GM12878 (cell line): ENCODE results near the gene TRAPPC3L. TPM values are rescaled to one million over a fixed set of nuclear protein-coding genes. Genes with fewer than 3 reads are reported as not detected.

ENCODE experiments used
- BCLAF1 ChIP-seq: fragments of 450-650 bp; IDR thresholded peaks from 2 replicates; pipeline ENCODE4 v1.6.1; 2017; ENCODE audit warnings: antibody characterized with exemption, mild to moderate bottlenecking, moderate library complexity
- CHD4 ChIP-seq: fragments of 200-600 bp; sonication (generic); IDR thresholded peaks from 2 replicates; pipeline ENCODE4 v1.6.1; 2016; ENCODE audit warnings: mild to moderate bottlenecking
- ETV6 ChIP-seq, 2 experiments: fragments of 450-650 bp in 1 of 2; IDR thresholded peaks in 1 of 2; conservative IDR thresholded peaks in 1 of 2; 2 replicates each; pipeline ENCODE4 v1.6.1; 2014; ENCODE audit warnings: antibody characterized with exemption in 1 of 2, borderline replicate concordance in 1 of 2, low read depth in 1 of 2, mild to moderate bottlenecking in 1 of 2, moderate library complexity in 1 of 2
- HDAC2 ChIP-seq: fragments of 200-600 bp; sonication (generic); IDR thresholded peaks from 2 replicates; pipeline ENCODE4 v1.6.1; 2017
- HDAC6 ChIP-seq: fragments of 200-600 bp; sonication (generic); IDR thresholded peaks from one replicate; pipeline ENCODE4 v1.8.0; 2017; ENCODE audit warnings: antibody characterized with exemption; ENCODE audit not compliant: unreplicated experiment
- KAT2A ChIP-seq: conservative IDR thresholded peaks from 2 replicates; pipeline ENCODE4 v1.6.1; 2011; ENCODE audit warnings: low read depth, low read length; ENCODE audit not compliant: control insufficient read depth
- KDM1A ChIP-seq: fragments of 200-600 bp; sonication (generic); IDR thresholded peaks from 2 replicates; pipeline ENCODE4 v1.6.1; 2016; ENCODE audit warnings: borderline replicate concordance
- NFYB ChIP-seq: IDR thresholded peaks from 2 replicates; pipeline ENCODE4 v1.6.1; 2011; ENCODE audit warnings: low read depth, mild to moderate bottlenecking, low read length, improper control_type of control experiment, moderate library complexity; ENCODE audit not compliant: insufficient read depth
- NKRF ChIP-seq: fragments of 450-650 bp; conservative IDR thresholded peaks from 2 replicates; pipeline ENCODE4 v1.6.1; 2017; ENCODE audit warnings: mild to moderate bottlenecking, moderate library complexity
- NR2C1 ChIP-seq: fragments of 450-650 bp; IDR thresholded peaks from 2 replicates; pipeline ENCODE4 v1.6.1; 2017; ENCODE audit warnings: antibody characterized with exemption, mild to moderate bottlenecking, moderate library complexity
- REST ChIP-seq: IDR thresholded peaks from 2 replicates; pipeline ENCODE4 v1.6.1; 2012; ENCODE audit warnings: mild to moderate bottlenecking, low read depth, low read length
- SKIL ChIP-seq: fragments of 450-650 bp; IDR thresholded peaks from 2 replicates; pipeline ENCODE4 v1.6.1; 2017; ENCODE audit warnings: mild to moderate bottlenecking, low read depth, inconsistent platforms; ENCODE audit not compliant: poor library complexity, severe bottlenecking
- SMAD5 ChIP-seq: IDR thresholded peaks from 2 replicates; pipeline ENCODE4 v1.6.1; 2016; ENCODE audit warnings: antibody characterized with exemption, low read depth
- SP1 ChIP-seq: IDR thresholded peaks from one replicate; pipeline ENCODE4 v1.6.1; 2011; ENCODE audit warnings: low read depth, low read length
- STAT1 ChIP-seq: fragments of 450-650 bp; conservative IDR thresholded peaks from 2 replicates; pipeline ENCODE4 v1.6.1; 2014; ENCODE audit warnings: antibody characterized with exemption, mild to moderate bottlenecking
- TBL1XR1 ChIP-seq: IDR thresholded peaks from 2 replicates; pipeline ENCODE4 v1.6.1; 2012; ENCODE audit warnings: low read depth, low read length, improper control_type of control experiment
- ZBTB33 ChIP-seq: fragments of 450-650 bp; IDR thresholded peaks from 2 replicates; pipeline ENCODE4 v1.6.1; 2017; ENCODE audit warnings: mild to moderate bottlenecking
- polyA plus RNA-seq, 11 experiments: library from polyadenylated mRNA; depleted of rRNA in 4 of 11; unstranded in 6 of 11; stranded (reverse) in 5 of 11; fragments of >200 nt; fragmentation: Nextera tagmentation in 4 of 11; fragmentation: Illumina TruSeq in 1 of 11; extraction: Ambion mirVana in 4 of 11; extraction: Trizol in 1 of 11; gene quantifications; 1 replicate in 1 of 11; 2 replicates in 10 of 11; pipeline versions ENCODE4 v1.2.1 to v1.2.3, GENCODE V29; 2011 to 2016; ENCODE audit warnings: inconsistent platforms in 2 of 11, missing spikeins in 2 of 11, low read depth in 1 of 11
- total RNA-seq, 4 experiments: library from RNA; depleted of rRNA in 3 of 4; stranded (reverse); fragments of >200 nt in 3 of 4; fragmentation: Illumina TruSeq in 1 of 4; extraction: Trizol in 1 of 4; gene quantifications; 2 replicates each; pipeline versions ENCODE4 v1.2.1 to v1.2.3, GENCODE V29; 2013 to 2021

Gene TRAPPC3L
- total and polyA plus RNA-seq, 10 of the 15 experiments (the other 5 are each of a cell fraction or from before 2014, with no cell fraction given): not detected

- TF ChIP-seq NKRF (no peak), ZBTB33 (no peak), SP1 (no peak), HDAC2 (no peak), REST (no peak), NR2C1 (no peak), CHD4 (no peak), TBL1XR1 (no peak; the same call in 1 of the 2 replicates), HDAC6 (no peak), NFYB (no peak), SKIL (peak; percentile 42), ETV6 (conservative IDR thresholded peaks at IDR 0.05 in 1 of 2, IDR thresholded peaks at IDR 0.05 in 1 of 2; ENCODE audit: borderline replicate concordance in 1 of 2, low read depth in 1 of 2) (peak in 1 of 2 experiments; percentile 99; a peak in 2 of 4 replicates), STAT1 (no peak), KAT2A (no peak), SMAD5 (no peak), BCLAF1 (no peak), KDM1A (no peak)
Observed at GRCh38 chr6:116476002-116476678, 69.3 kb downstream of the TRAPPC3L start (continued).
